Retina (tissue), 1 donor: ENCODE results near the gene AHI1.

ENCODE experiments used
- DNase-seq: peaks from one replicate; pipeline ENCODE4 v3.0.0-alpha.2; 2016

The AHI1 gene

GRCh38 chr6:135323979-135324378, 173.6 kb downstream of the AHI1 start:
- no peak for DNase-seq

GRCh38 chr6:135323202-135323668, 174.3 kb downstream of the AHI1 start:
- no peak for DNase-seq

- DNase-seq: no peak
Measured at GRCh38 chr6:135322427-135323201, 174.9 kb downstream of the AHI1 start.

GRCh38 chr6:135320721-135321621, 176.6 kb downstream of the AHI1 start:
- no peak for DNase-seq

- no peak for DNase-seq
Measured at GRCh38 chr6:135319819-135320218, 177.7 kb downstream of the AHI1 start.

- no peak for DNase-seq
Measured at GRCh38 chr6:135318738-135319469, 178.6 kb downstream of the AHI1 start.

- DNase-seq: no peak
Measured at GRCh38 chr6:135314543-135314942, 183.0 kb downstream of the AHI1 start.

GRCh38 chr6:135311446-135312200, 185.9 kb downstream of the AHI1 start:
- DNase-seq: no peak

- no peak for DNase-seq
Measured at GRCh38 chr6:135310291-135310690, 187.2 kb downstream of the AHI1 start.

- DNase-seq: no peak
Measured at GRCh38 chr6:135306740-135307420, 190.7 kb downstream of the AHI1 start.

- no peak for DNase-seq
Measured at GRCh38 chr6:135306166-135306565, 191.4 kb downstream of the AHI1 start.

- DNase-seq: no peak
Measured at GRCh38 chr6:135305684-135306083, 191.9 kb downstream of the AHI1 start.

GRCh38 chr6:135304883-135305282, 192.7 kb downstream of the AHI1 start:
- no peak for DNase-seq

GRCh38 chr6:135301304-135301703, 196.2 kb downstream of the AHI1 start:
- DNase-seq: no peak

GRCh38 chr6:135300576-135300975, 197.0 kb downstream of the AHI1 start:
- no peak for DNase-seq

- no peak for DNase-seq
Measured at GRCh38 chr6:135299256-135299655, 198.3 kb downstream of the AHI1 start.

GRCh38 chr6:135298455-135298854, 199.1 kb downstream of the AHI1 start:
- DNase-seq: no peak

GRCh38 chr6:135296715-135297114, 200.8 kb downstream of the AHI1 start:
- DNase-seq: no peak

GRCh38 chr6:135295085-135295484, 202.5 kb downstream of the AHI1 start:
- no peak for DNase-seq

GRCh38 chr6:135291288-135292076, 206.1 kb downstream of the AHI1 start:
- no peak for DNase-seq

GRCh38 chr6:135289816-135290215, 207.7 kb downstream of the AHI1 start:
- no peak for DNase-seq
